A549 (cell line): Measurements from ENCODE around the gene PCBP3. TPM values are rescaled to one million over a fixed set of nuclear protein-coding genes. Genes with fewer than 3 reads are reported as not detected.

Experiments used
- ATAC-seq, 2 experiments: fragments of 200-7000 bp in 1 of 2; fragments of >200 bp in 1 of 2; cut with Nextera tagmentation in 1 of 2; cut with Tn5 transposase in 1 of 2; 3 replicates each; pipeline versions ENCODE4 v1.8.0 to v1.9.1; 2018 to 2020; ENCODE audit warnings: mild to moderate bottlenecking in 1 of 2, moderate library complexity in 1 of 2
- CTCF ChIA-PET: fragments of 300-600 bp; sonication (Branson Sonifier 250); formaldehyde crosslinking; extraction: SDS; loops from one replicate; lab custom pipeline; 2021; ENCODE audit warnings: antibody characterized with exemption, inconsistent platforms; lab: Yijun Ruan, JAX
- POLR2A ChIA-PET: fragments of 350-600 bp; formaldehyde crosslinking; extraction: SDS; loops from one replicate; lab custom pipeline; 2021; ENCODE audit warnings: antibody characterized with exemption, inconsistent platforms; lab: Yijun Ruan, JAX
- DNase-seq, 2 experiments: peaks; one replicate each; pipeline versions ENCODE4 v3.0.0 to v3.0.0-alpha.2; 2011 to 2016; ENCODE audit warnings: low read depth in 1 of 2, low spot score in 1 of 2
- FAIRE-seq: peaks from 2 replicates; lab custom pipeline; 2011; peaks lifted over from hg19 to GRCh38; lab: Jason Lieb, UNC
- H3K27ac ChIP-seq, 2 experiments: fragments of >200 bp; sonication (Bioruptor Twin); formaldehyde crosslinking; 3 replicates each; pipeline ENCODE4 v1.5.1; 2016 to 2017
- H3K4me1 ChIP-seq: fragments of >200 bp; sonication (Bioruptor Twin); formaldehyde crosslinking; 3 replicates; pipeline ENCODE4 v1.6.1; 2016
- H3K4me2 ChIP-seq: fragments of >200 bp; sonication (Bioruptor Twin); formaldehyde crosslinking; 3 replicates; pipeline ENCODE4 v1.6.1; 2016
- H3K4me3 ChIP-seq: fragments of >200 bp; sonication (Bioruptor Twin); formaldehyde crosslinking; 3 replicates; pipeline ENCODE4 v1.5.1; 2016
- H3K9me3 ChIP-seq: fragments of >200 bp; sonication (Bioruptor Twin); formaldehyde crosslinking; 3 replicates; pipeline ENCODE4 v1.6.1; 2016
- CEBPB ChIP-seq, 2 experiments: fragments of >200 bp in 1 of 2; sonication (Bioruptor Twin) in 1 of 2; formaldehyde crosslinking in 1 of 2; IDR thresholded peaks; 2 replicates each; pipeline ENCODE4 v1.6.1; 2012 to 2016
- FOXS1 ChIP-seq: fragments of 250-450 bp; sonication (Bioruptor Pico); IDR thresholded peaks from 2 replicates; pipeline ENCODE4 v1.5.0; 2020; ENCODE audit warnings: mild to moderate bottlenecking, moderate library complexity
- HOXA7 ChIP-seq: fragments of 250-450 bp; sonication (Bioruptor Pico); IDR thresholded peaks from 2 replicates; pipeline ENCODE4 v1.5.0; 2020; ENCODE audit warnings: mild to moderate bottlenecking, moderate library complexity
- KDM5A ChIP-seq: fragments of 200-600 bp; sonication (generic); IDR thresholded peaks from 2 replicates; pipeline ENCODE4 v1.6.1; 2016; ENCODE audit warnings: antibody characterized with exemption, mild to moderate bottlenecking
- MAFK ChIP-seq: fragments of 450-650 bp; IDR thresholded peaks from 2 replicates; pipeline ENCODE4 v1.6.1; 2014; ENCODE audit not compliant: partially characterized antibody
- MAX ChIP-seq: IDR thresholded peaks from 2 replicates; pipeline ENCODE4 v1.6.1; 2012
- MYC ChIP-seq: IDR thresholded peaks from 2 replicates; pipeline ENCODE4 v1.6.1; 2012; ENCODE audit warnings: mild to moderate bottlenecking, inconsistent platforms, low read length, improper control_type of control experiment, borderline replicate concordance
- PHF8 ChIP-seq: fragments of 200-600 bp; sonication (generic); IDR thresholded peaks from 2 replicates; pipeline ENCODE4 v1.6.1; 2016; ENCODE audit warnings: low read depth, mild to moderate bottlenecking, antibody characterized with exemption, moderate library complexity, borderline replicate concordance
- POLR2AphosphoS2 ChIP-seq: conservative IDR thresholded peaks from 2 replicates; pipeline ENCODE4 v1.6.1; 2012; ENCODE audit warnings: low read length, improper control_type of control experiment, inconsistent platforms
- RARB ChIP-seq: fragments of 250-450 bp; sonication (Bioruptor Pico); IDR thresholded peaks from 2 replicates; pipeline ENCODE4 v1.8.0; 2021; ENCODE audit warnings: mild to moderate bottlenecking, moderate library complexity
- RNF2 ChIP-seq: fragments of 200-600 bp; sonication (generic); IDR thresholded peaks from 2 replicates; pipeline ENCODE4 v1.6.1; 2016; ENCODE audit warnings: low read depth, mild to moderate bottlenecking, antibody characterized with exemption, moderate library complexity, borderline replicate concordance
- TP53 ChIP-seq: fragments of 250-450 bp; sonication (Bioruptor Pico); IDR thresholded peaks from 2 replicates; pipeline ENCODE4 v1.5.0; 2021; ENCODE audit warnings: mild to moderate bottlenecking, moderate library complexity
- USF2 ChIP-seq: fragments of 450-650 bp; IDR thresholded peaks from 2 replicates; pipeline ENCODE4 v1.6.1; 2014; ENCODE audit warnings: antibody characterized with exemption
- ZC3H11A ChIP-seq: fragments of 450-650 bp; IDR thresholded peaks from 2 replicates; pipeline ENCODE4 v1.6.1; 2014; ENCODE audit warnings: antibody characterized with exemption, mild to moderate bottlenecking
- ZFP36 ChIP-seq: fragments of 450-650 bp; IDR thresholded peaks from 2 replicates; pipeline ENCODE4 v1.6.1; 2014; ENCODE audit warnings: borderline replicate concordance; ENCODE audit not compliant: partially characterized antibody
- ZSCAN20 ChIP-seq: fragments of 250-450 bp; sonication (Bioruptor Pico); IDR thresholded peaks from 2 replicates; pipeline ENCODE4 v1.8.0; 2022; ENCODE audit warnings: mild to moderate bottlenecking, moderate library complexity
- WGBS: methylation state at CpG from one replicate; pipeline ENCODE4 v1.1.6; 2017; ENCODE audit errors: missing lambda C conversion rate; 5-methylcytosine and 5-hydroxymethylcytosine counted together
- polyA plus RNA-seq, 4 experiments: library from polyadenylated mRNA; depleted of rRNA in 3 of 4; stranded (reverse); fragments of >200 nt; fragmentation: RNase III in 1 of 4; extraction: RNeasy Plus Mini Kit Qiagen cat#74134 plus additional on column Dnase treatment in 1 of 4; gene quantifications; 2 replicates in 3 of 4; 3 replicates in 1 of 4; pipeline ENCODE4 v1.2.3, GENCODE V29; 2011 to 2017
- TF ChIP-seq, protein P1 (sequence below): fragments of >200 bp; sonication (Bioruptor Twin); formaldehyde crosslinking; IDR thresholded peaks from 3 replicates; pipeline ENCODE4 v1.6.1; 2016
- TF ChIP-seq, protein P2 (sequence below): IDR thresholded peaks from 2 replicates; pipeline ENCODE4 v1.6.1; 2012; ENCODE audit warnings: low read depth, borderline replicate concordance
- TF ChIP-seq, protein P3 (sequence below): fragments of 150-350 bp; IDR thresholded peaks from 2 replicates; pipeline ENCODE4 v1.6.1; 2014; ENCODE audit warnings: low read depth, mild to moderate bottlenecking, low read length

Gene PCBP3
- polyA plus RNA-seq, 2 of the 4 experiments (the other 2 are of a cell fraction): 0.30 to 0.34 TPM

DNA sequence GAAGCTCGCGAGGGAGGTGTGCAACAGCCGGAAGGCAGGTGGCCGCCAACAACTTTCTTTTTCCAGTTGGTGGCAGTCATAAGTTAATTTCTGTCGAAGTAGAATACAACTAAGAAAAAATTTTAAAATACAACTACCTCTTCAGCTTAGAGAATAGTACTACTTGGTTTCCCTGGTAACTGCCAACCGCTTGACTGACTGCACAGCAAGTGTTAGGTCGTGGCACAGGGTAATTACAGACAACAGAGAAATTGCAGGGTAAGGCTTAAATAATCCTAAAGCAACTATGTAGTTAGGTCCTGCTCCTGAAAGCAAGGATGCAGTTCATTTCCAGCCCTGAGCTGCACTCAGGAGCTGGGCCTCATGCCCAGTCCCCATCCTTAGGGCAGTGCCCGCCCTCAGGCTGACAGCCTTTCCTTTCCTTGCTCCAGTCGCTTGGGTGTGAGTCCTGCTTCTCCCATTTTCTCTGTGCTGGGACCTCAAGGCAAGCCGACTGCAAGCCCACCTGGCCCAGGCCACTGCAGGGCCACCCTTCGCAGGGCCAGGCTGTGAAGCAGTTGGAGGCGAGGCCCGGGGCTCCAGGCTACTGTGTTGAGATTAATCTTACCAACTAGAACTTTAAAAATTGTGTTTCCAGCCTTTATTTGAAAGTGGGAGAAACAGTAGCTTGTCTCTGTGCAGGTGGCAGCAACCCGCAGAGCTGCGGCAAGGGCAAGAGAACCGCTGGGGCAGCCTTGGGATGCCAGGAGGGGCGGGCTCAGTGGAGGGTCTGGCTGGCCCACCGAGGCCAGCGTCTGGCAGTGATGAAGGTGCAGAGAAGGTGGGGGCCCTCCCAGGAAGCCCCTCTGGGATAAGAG lies 148.3 kb downstream of the PCBP3 start:
- Histone ChIP-seq H3K4me1 (peaks cover 6% of the 10 kb centered on the region; the same call in 1 of the 3 replicates), H3K9me3 (no peaks in the 10 kb centered on the region), H3K27ac (no peak overlapping the region), H3K4me3 (no peak overlapping the region), H3K4me2 (no peak overlapping the region)
- no peak for DNase-seq
- TF ChIP-seq MYC: no peak
- TF ChIP-seq, protein P1, sequence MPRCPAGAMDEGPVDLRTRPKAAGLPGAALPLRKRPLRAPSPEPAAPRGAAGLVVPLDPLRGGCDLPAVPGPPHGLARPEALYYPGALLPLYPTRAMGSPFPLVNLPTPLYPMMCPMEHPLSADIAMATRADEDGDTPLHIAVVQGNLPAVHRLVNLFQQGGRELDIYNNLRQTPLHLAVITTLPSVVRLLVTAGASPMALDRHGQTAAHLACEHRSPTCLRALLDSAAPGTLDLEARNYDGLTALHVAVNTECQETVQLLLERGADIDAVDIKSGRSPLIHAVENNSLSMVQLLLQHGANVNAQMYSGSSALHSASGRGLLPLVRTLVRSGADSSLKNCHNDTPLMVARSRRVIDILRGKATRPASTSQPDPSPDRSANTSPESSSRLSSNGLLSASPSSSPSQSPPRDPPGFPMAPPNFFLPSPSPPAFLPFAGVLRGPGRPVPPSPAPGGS: no peak
- TF ChIP-seq KDM5A: no peak
- TF ChIP-seq ZC3H11A: no peak
- no peak for TF ChIP-seq ZSCAN20 (CRISPR knock-in tag)
- TF ChIP-seq, protein P2, sequence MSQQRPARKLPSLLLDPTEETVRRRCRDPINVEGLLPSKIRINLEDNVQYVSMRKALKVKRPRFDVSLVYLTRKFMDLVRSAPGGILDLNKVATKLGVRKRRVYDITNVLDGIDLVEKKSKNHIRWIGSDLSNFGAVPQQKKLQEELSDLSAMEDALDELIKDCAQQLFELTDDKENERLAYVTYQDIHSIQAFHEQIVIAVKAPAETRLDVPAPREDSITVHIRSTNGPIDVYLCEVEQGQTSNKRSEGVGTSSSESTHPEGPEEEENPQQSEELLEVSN: no peak
- TF ChIP-seq RNF2: no peak
- TF ChIP-seq MAX: no peak
- TF ChIP-seq HOXA7 (CRISPR knock-in tag): no peak
- TF ChIP-seq TP53: no peak
- ChIA-PET POLR2A (no interaction called here), CTCF (interaction anchor here (0.7 kb wide), 1 partner anchor 28 kb away, joined by 3 read pairs; no protein-coding TSS in a partner anchor)
- ATAC-seq: no peak
- FAIRE-seq: no peak
- 68% methylated on average over 19 of the region's 19 CpGs for WGBS

DNA sequence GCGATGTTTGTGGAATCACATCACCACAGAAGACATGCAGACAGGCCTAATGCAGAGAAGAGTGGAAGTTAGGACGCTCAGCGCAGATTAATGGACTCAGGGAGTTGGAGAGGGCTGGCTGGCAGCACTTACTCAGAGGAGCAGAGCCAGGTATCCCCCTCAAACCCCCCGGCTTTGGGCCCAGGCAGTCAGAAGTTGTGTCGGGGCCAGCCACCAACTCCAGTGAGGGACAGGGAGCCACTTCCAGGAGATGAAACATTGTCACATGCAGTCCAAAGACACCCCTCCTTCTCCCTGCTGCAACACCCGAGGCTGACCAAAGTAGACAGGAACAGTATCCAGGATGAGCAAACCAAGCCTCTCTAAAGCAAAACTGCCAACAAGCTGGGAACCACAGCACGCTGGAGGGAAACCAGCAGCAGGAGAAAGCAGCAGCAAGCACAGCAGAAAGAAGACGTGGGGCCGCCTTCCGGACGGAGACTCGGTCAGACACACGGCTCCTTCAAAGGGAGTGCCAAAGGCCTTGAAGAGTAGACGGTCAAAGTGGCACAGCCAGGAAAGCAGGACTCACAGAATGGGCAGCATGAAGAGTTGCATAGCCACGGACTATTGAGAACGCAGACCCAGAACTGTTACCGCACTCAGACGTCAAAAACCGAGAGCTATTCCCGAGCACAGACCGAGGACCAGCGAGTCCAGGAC lies 149.3 kb downstream of the PCBP3 start:
- Histone ChIP-seq H3K9me3 (no peaks in the 10 kb centered on the region), H3K4me2 (no peak overlapping the region)
- no peak for ATAC-seq
- TF ChIP-seq POLR2AphosphoS2: no peak
- no peak for TF ChIP-seq MAFK
- no peak for TF ChIP-seq FOXS1 (CRISPR knock-in tag)
- TF ChIP-seq, protein P1: no peak
- TF ChIP-seq PHF8: no peak
- TF ChIP-seq MAX: no peak
- TF ChIP-seq ZFP36: no peak
- no peak for TF ChIP-seq RARB
- TF ChIP-seq, all 56 proteins: peak for 0
- CTCF ChIA-PET: no interaction called here
- no peak overlapping the region for H3K4me3 ChIP-seq
- DNase-seq (no peak), FAIRE-seq (no peak)
- POLR2A ChIA-PET: no interaction called here
- H3K4me1 ChIP-seq: peaks cover 6% of the 10 kb centered on the region; the same call in 1 of the 3 replicates
- 69% methylated on average over 21 of the region's 22 CpGs for WGBS
- H3K27ac ChIP-seq: no peak overlapping the region

GRCh38 chr21:45794027-45794426 lies 150.5 kb downstream of the PCBP3 start:
- POLR2A ChIA-PET: no interaction called here
- DNase-seq: no peak
- 36% methylated on average over 6 of the region's 6 CpGs for WGBS
- ATAC-seq: no peak
- no peak for FAIRE-seq
- TF ChIP-seq USF2: no peak
- TF ChIP-seq, protein P3, sequence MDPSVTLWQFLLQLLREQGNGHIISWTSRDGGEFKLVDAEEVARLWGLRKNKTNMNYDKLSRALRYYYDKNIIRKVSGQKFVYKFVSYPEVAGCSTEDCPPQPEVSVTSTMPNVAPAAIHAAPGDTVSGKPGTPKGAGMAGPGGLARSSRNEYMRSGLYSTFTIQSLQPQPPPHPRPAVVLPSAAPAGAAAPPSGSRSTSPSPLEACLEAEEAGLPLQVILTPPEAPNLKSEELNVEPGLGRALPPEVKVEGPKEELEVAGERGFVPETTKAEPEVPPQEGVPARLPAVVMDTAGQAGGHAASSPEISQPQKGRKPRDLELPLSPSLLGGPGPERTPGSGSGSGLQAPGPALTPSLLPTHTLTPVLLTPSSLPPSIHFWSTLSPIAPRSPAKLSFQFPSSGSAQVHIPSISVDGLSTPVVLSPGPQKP: no peak
- TF ChIP-seq ZSCAN20 (CRISPR knock-in tag): no peak
- TF ChIP-seq CEBPB (IDR thresholded peaks at IDR 0.05): no peak
- H3K9me3 ChIP-seq: no peaks in the 10 kb centered on the region
- no peak overlapping the region for H3K4me3 ChIP-seq
- H3K4me2 ChIP-seq: no peak overlapping the region; the same call in 2 of the 3 replicates
- H3K27ac ChIP-seq: no peak overlapping the region
- peaks cover 6% of the 10 kb centered on the region; the same call in 1 of the 3 replicates for H3K4me1 ChIP-seq
- CTCF ChIA-PET: interaction anchor here (1.1 kb wide), 1 partner anchor 238 kb away, joined by 4 read pairs; no protein-coding TSS in a partner anchor
